HepG2 (cell line): ENCODE data around the gene APPBP2. TPM values are rescaled to one million over a fixed set of nuclear protein-coding genes. Genes with fewer than 3 reads are reported as not detected.

Experiments used
- ATAC-seq: fragments of 200-7000 bp; cut with Tn5 transposase; 3 replicates; pipeline ENCODE4 v1.9.1; 2020; ENCODE audit warnings: mild to moderate bottlenecking, moderate library complexity
- BruUV-seq: library from RNA; stranded (reverse); fragments of 400-500 nt; replicated peaks from 2 replicates; lab custom pipeline; 2021; lab: Mats Ljungman, UMichigan
- CTCF ChIA-PET: fragments of 300-600 bp; formaldehyde crosslinking; extraction: SDS; loops from one replicate; lab custom pipeline; 2021; ENCODE audit warnings: low total read pairs, inconsistent platforms, low intra/inter-chr PET ratio; lab: Yijun Ruan, JAX
- POLR2A ChIA-PET: fragments of 350-600 bp; sonication (Branson Sonifier 250); formaldehyde crosslinking; loops from one replicate; lab custom pipeline; 2020; ENCODE audit warnings: antibody characterized with exemption, inconsistent platforms; lab: Yijun Ruan, JAX
- DNase-seq: peaks from one replicate; pipeline ENCODE4 v3.0.0-alpha.2; 2015; ENCODE audit warnings: low spot score
- FAIRE-seq: peaks from 3 replicates; lab custom pipeline; 2011; peaks lifted over from hg19 to GRCh38; lab: Jason Lieb, UNC
- H2AFZ ChIP-seq: one replicate; pipeline ENCODE4 v1.6.1; 2011; ENCODE audit warnings: low read length, inconsistent platforms
- H3K27ac ChIP-seq: fragments of 300-600 bp; 3 replicates; pipeline ENCODE4 v1.8.0; 2011; ENCODE audit warnings: mixed run types, mild to moderate bottlenecking, mixed read lengths, low read length, inconsistent platforms; ENCODE audit not compliant: insufficient read depth; ENCODE audit errors: extremely low read length
- H3K27me3 ChIP-seq, 2 experiments: fragments of 200-600 bp in 1 of 2; 2 replicates in 1 of 2; 3 replicates in 1 of 2; pipeline versions ENCODE4 v1.6.0 to v1.8.0; 2011; ENCODE audit warnings: low read length in 2 of 2, mild to moderate bottlenecking in 2 of 2, moderate library complexity in 2 of 2, inconsistent platforms in 1 of 2; ENCODE audit not compliant: insufficient read depth in 2 of 2, control insufficient read depth in 1 of 2
- H3K36me3 ChIP-seq, 2 experiments: fragments of 200-600 bp in 1 of 2; replicated peaks in 1 of 2; 2 replicates in 1 of 2; 3 replicates in 1 of 2; pipeline versions ENCODE4 v1.5.1 to v1.8.0; 2011; ENCODE audit warnings: low read length in 2 of 2, inconsistent platforms in 1 of 2; ENCODE audit not compliant: insufficient read depth in 2 of 2, control insufficient read depth in 1 of 2
- H3K4me1 ChIP-seq: 2 replicates; pipeline ENCODE4 v1.5.1; 2012; ENCODE audit warnings: low read length, inconsistent platforms; ENCODE audit not compliant: insufficient read depth
- H3K4me2 ChIP-seq: 2 replicates; pipeline ENCODE4 v1.6.0; 2011; ENCODE audit warnings: low read depth, low read length, inconsistent platforms
- H3K4me3 ChIP-seq, 3 experiments: fragments of 200-600 bp in 1 of 3; sonication (generic), shearing (Covaris generic) in 1 of 3; replicated peaks in 1 of 3; 2 replicates each; pipeline ENCODE4 v1.5.1; 2011 to 2016; ENCODE audit warnings: low read length in 3 of 3, inconsistent platforms in 2 of 3, low read depth in 2 of 3, mild to moderate bottlenecking in 2 of 3, control low read depth in 1 of 3, mixed read lengths in 1 of 3; ENCODE audit not compliant: insufficient read depth in 1 of 3
- H3K79me2 ChIP-seq: one replicate; pipeline ENCODE4 v1.6.1; 2011; ENCODE audit warnings: low read length, inconsistent platforms; ENCODE audit not compliant: insufficient read depth
- H3K9ac ChIP-seq: 2 replicates; pipeline ENCODE4 v1.6.0; 2011; ENCODE audit warnings: mild to moderate bottlenecking, low read depth, low read length, inconsistent platforms; ENCODE audit not compliant: insufficient read depth
- H3K9me3 ChIP-seq: 2 replicates; pipeline ENCODE4 v1.5.1; 2012; ENCODE audit warnings: mild to moderate bottlenecking, low read length
- H4K20me1 ChIP-seq: 2 replicates; pipeline ENCODE4 v1.6.0; 2011; ENCODE audit warnings: inconsistent platforms, mild to moderate bottlenecking, low read length, moderate library complexity; ENCODE audit not compliant: insufficient read depth
- DDIT3 ChIP-seq: sonication (generic); formaldehyde crosslinking; IDR thresholded peaks from 2 replicates; pipeline ENCODE4 v1.4.0; 2020; ENCODE audit warnings: mild to moderate bottlenecking, missing genetic modification reagents
- FUBP1 ChIP-seq: sonication (generic); formaldehyde crosslinking; IDR thresholded peaks from 2 replicates; pipeline ENCODE4 v1.5.1; 2020; ENCODE audit warnings: missing genetic modification reagents, mild to moderate bottlenecking, borderline replicate concordance
- GRHL1 ChIP-seq: sonication (generic); formaldehyde crosslinking; conservative IDR thresholded peaks from 2 replicates; pipeline ENCODE4 v1.8.0; 2022; ENCODE audit warnings: missing genetic modification reagents
- MED1 ChIP-seq: sonication (generic); formaldehyde crosslinking; IDR thresholded peaks from 2 replicates; pipeline ENCODE4 v1.4.0; 2020; ENCODE audit warnings: missing genetic modification reagents
- PITX1 ChIP-seq: sonication (generic); formaldehyde crosslinking; IDR thresholded peaks from 2 replicates; pipeline ENCODE4 v1.5.1; 2020; ENCODE audit warnings: mild to moderate bottlenecking, missing genetic modification reagents
- PREB ChIP-seq: sonication (generic); formaldehyde crosslinking; IDR thresholded peaks from 2 replicates; pipeline ENCODE4 v1.4.0; 2020; ENCODE audit warnings: missing genetic modification reagents
- RARA ChIP-seq: IDR thresholded peaks from 2 replicates; pipeline ENCODE4 v1.6.1; 2016; ENCODE audit warnings: missing genetic modification reagents, missing compliant biosample characterization
- RCOR2 ChIP-seq: IDR thresholded peaks from 2 replicates; pipeline ENCODE4 v1.6.1; 2016; ENCODE audit warnings: missing biosample characterization, missing genetic modification reagents
- ZMAT3 ChIP-seq: sonication (generic); formaldehyde crosslinking; conservative IDR thresholded peaks from 2 replicates; pipeline ENCODE4 v1.7.0; 2021; ENCODE audit warnings: missing genetic modification reagents
- ZNF160 ChIP-seq: sonication (generic); formaldehyde crosslinking; IDR thresholded peaks from 2 replicates; pipeline ENCODE4 v1.8.0; 2022; ENCODE audit warnings: mild to moderate bottlenecking, inconsistent platforms, missing genetic modification reagents
- ZNF225 ChIP-seq: sonication (generic); formaldehyde crosslinking; IDR thresholded peaks from 2 replicates; pipeline ENCODE4 v1.4.0; 2020; ENCODE audit warnings: mild to moderate bottlenecking, missing genetic modification reagents
- WGBS: methylation state at CpG from one replicate; pipeline ENCODE4 v1.1.6; 2017; ENCODE audit warnings: low lambda C conversion rate; 5-methylcytosine and 5-hydroxymethylcytosine counted together
- in situ Hi-C: cut with HindIII; loops from 2 replicates; pipeline ENCODE4 v1.10.0; 2017; ENCODE audit warnings: low pct_unique_long_range_greater_than_20kb; ENCODE audit not compliant: extremely low pct_ligation_motif_present
- intact Hi-C: fragments of 100-400 bp; cut with micrococcal nuclease; formaldehyde crosslinking; loops from one replicate; pipeline ENCODE4 v1.10.0; 2022; ENCODE audit not compliant: unreplicated experiment
- polyA plus RNA-seq, 8 experiments: library from polyadenylated mRNA; depleted of rRNA in 3 of 8; stranded (reverse) in 7 of 8; unstranded in 1 of 8; fragments of >200 nt; fragmentation: Illumina TruSeq in 4 of 8; extraction: Trizol in 4 of 8; gene quantifications; 2 replicates each; pipeline versions ENCODE4 v1.2.1 to v1.2.3, GENCODE V29; 2011 to 2016; ENCODE audit warnings: low read depth in 4 of 8, missing spikeins in 1 of 8, mixed read lengths in 1 of 8; ENCODE audit not compliant: insufficient read depth in 1 of 8
- total RNA-seq, 5 experiments: library from RNA; depleted of rRNA; stranded (reverse); fragments of >200 nt; fragmentation: Illumina TruSeq; extraction: Trizol; gene quantifications; 2 replicates each; pipeline ENCODE4 v1.2.3, GENCODE V29; 2016; ENCODE audit warnings: low read depth in 1 of 5

APPBP2 gene
- total and polyA plus RNA-seq, 2 of the 13 experiments (the other 11 are each of a cell fraction or from before 2014, with no cell fraction given) = 17.5 to 45.8 TPM

- H4K20me1 ChIP-seq = no peaks in the 10 kb centered on the region
- H3K9ac ChIP-seq = no peak overlapping the region
- 100% methylated on average over 1 of the region's 1 CpG for WGBS
- H3K4me2 ChIP-seq = no peak overlapping the region
- DNase-seq (no peak), FAIRE-seq (no peak), ATAC-seq (no peak)
- no peak overlapping the region for H2AFZ ChIP-seq
- intact Hi-C loops (no loop called here), in situ Hi-C loops (no loop called here)
- no peaks in the 10 kb centered on the region for H3K4me1 ChIP-seq
- ChIA-PET CTCF (no interaction called here), POLR2A (no interaction called here)
- H3K9me3 ChIP-seq = no peaks in the 10 kb centered on the region
- peaks cover 10 to 53% of the 10 kb centered on the region in 2 experiments for H3K36me3 ChIP-seq
- peaks cover 3% of the 10 kb centered on the region for H3K79me2 ChIP-seq
- BruUV-seq = TSS peak; percentile 11
- no peaks in the 10 kb centered on the region for H3K27me3 ChIP-seq
- TF ChIP-seq GRHL1 (CRISPR knock-in tag) = no peak
- TF ChIP-seq MED1 (CRISPR knock-in tag) = no peak
- TF ChIP-seq ZNF160 = no peak
- no peak for TF ChIP-seq FUBP1 (CRISPR knock-in tag)
- no peak for TF ChIP-seq RARA
- no peak for TF ChIP-seq RCOR2 (CRISPR knock-in tag)
- no peak for TF ChIP-seq PREB
- no peak for TF ChIP-seq ZMAT3 (CRISPR knock-in tag)
- TF ChIP-seq PITX1 (CRISPR knock-in tag) = no peak
- no peak for TF ChIP-seq DDIT3 (CRISPR knock-in tag)
- TF ChIP-seq ZNF225 (CRISPR knock-in tag) = no peak
- TF ChIP-seq, all 625 proteins: peak for 0
- H3K27ac ChIP-seq = no peak overlapping the region
- no peak overlapping the region for H3K4me3 ChIP-seq
Measured at GRCh38 chr17:60472449-60472848, 53.6 kb downstream of the APPBP2 start.
